GM13977 (cell line): Measurements from ENCODE around the gene KCNMB2.

Experiments used
- DNase-seq: peaks from one replicate; pipeline ENCODE4 v3.0.0; 2012; ENCODE audit warnings: low spot score
- CTCF ChIP-seq: IDR thresholded peaks from 2 replicates; pipeline ENCODE4 v1.5.1; 2012; ENCODE audit warnings: mild to moderate bottlenecking, control low read depth; ENCODE audit not compliant: insufficient read depth; ENCODE audit errors: extremely low read depth, missing control alignments
- in situ Hi-C: fragments of 300-500 bp; cut with MboI; formaldehyde crosslinking; loops from one replicate; pipeline ENCODE4 v1.12.0; 2022; ENCODE audit warnings: low sequenced_read_pairs, low pct_unique_long_range_greater_than_20kb, mixed read lengths, inconsistent platforms; ENCODE audit not compliant: unreplicated experiment

Gene KCNMB2

GRCh38 chr3:178518660-178519396 is 17.4 kb upstream of the KCNMB2 start:
- DNase-seq = peak; percentile 37
- TF ChIP-seq CTCF = no peak
- in situ Hi-C loops = no loop called here

- in situ Hi-C loops = no loop called here
- DNase-seq = no peak
- TF ChIP-seq CTCF = no peak
These were observed 16.5 kb upstream of the KCNMB2 start for GRCh38 chr3:178519701-178520100.

- no peak for DNase-seq
- no peak for TF ChIP-seq CTCF
- in situ Hi-C loops = no loop called here
These were observed 15.8 kb upstream of the KCNMB2 start for GRCh38 chr3:178520451-178520850.

GRCh38 chr3:178522200-178523052 is 13.8 kb upstream of the KCNMB2 start:
- in situ Hi-C loops = no loop called here
- no peak for DNase-seq
- no peak for TF ChIP-seq CTCF

GRCh38 chr3:178525251-178525650 is 11.0 kb upstream of the KCNMB2 start:
- in situ Hi-C loops = loop anchor here (25.0 kb wide), 1 partner anchor 437 kb away; no protein-coding TSS in a partner anchor
- no peak for TF ChIP-seq CTCF
- DNase-seq = no peak

- TF ChIP-seq CTCF = no peak
- in situ Hi-C loops = loop anchor here (25.0 kb wide), 1 partner anchor 436 kb away; no protein-coding TSS in a partner anchor
- no peak for DNase-seq
These were observed 9.9 kb upstream of the KCNMB2 start for GRCh38 chr3:178526291-178526690.
